ENCODE measurements around the gene CHKB. TPM values are rescaled to one million over a fixed set of nuclear protein-coding genes. Genes with fewer than 3 reads are reported as not detected.
A peak's percentile ranks its signal among the peaks of the same experiment; 100 is the strongest.

CHKB gene
- total RNA-seq, 8 experiments from 2014 or later = 19.0 to 71.7 (median 33.1) TPM

DNA sequence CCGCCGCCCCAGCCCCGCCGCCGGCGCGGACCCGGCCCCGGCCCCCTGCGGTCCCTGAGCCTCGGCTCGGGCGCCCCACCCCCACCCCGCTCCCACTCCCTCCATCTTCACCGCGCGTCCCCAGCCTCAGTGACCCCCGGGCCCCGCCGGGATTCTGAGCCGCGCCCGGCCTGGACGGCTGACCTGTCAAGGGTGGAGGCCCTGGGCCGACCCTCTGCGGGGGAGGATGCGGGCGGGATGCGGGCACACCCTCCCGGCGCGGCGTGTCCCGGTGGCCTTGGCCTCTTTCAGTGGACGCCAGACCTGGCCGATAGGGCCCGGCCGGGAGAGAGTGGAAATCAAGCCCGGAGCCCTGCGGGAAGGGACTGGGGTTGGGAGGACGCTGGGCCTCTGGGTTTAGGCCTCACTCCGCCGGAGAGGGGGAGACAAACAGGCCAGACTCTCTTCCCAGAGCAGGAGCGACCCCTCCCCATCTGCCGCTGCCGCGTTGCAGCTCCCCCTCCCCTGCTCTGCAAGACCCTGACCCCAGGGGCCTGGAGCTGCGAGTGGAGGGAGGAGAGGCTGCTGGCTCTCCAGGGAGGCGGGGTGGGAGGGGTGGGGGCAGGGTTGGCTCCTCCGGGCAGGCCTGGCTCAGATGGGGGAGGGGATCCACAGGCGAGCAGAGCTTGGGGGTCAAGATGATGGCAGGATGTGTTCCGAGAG is 18.5 kb upstream of the CHKB start:
- Histone ChIP-seq H3K27ac (peak overlapping the region; percentile 89 to 90), H3K4me3 (peak overlapping the region; percentile 59 to 79 (median 63)), H3K4me1 (replicated peaks in 1 of 2) (peaks cover 10 to 13% of the 10 kb centered on the region in 2 donors)
- in situ Hi-C loops (cut with MboI; ENCODE audit: low pct_unique_long_range_greater_than_20kb in 2 of 9, low sequenced_read_pairs in 9 of 9, unreplicated experiment in 9 of 9) = no loop called here
- peak in 7 of 8 experiments; percentile 2 to 60 (median 55) for ATAC-seq (replicated peaks in 6 of 8)
- WGBS, 10 experiments = 0% methylated on average over 1 of the region's 52 CpGs; no CpG with 5 or more reads in 9 of the 10 experiments

DNA sequence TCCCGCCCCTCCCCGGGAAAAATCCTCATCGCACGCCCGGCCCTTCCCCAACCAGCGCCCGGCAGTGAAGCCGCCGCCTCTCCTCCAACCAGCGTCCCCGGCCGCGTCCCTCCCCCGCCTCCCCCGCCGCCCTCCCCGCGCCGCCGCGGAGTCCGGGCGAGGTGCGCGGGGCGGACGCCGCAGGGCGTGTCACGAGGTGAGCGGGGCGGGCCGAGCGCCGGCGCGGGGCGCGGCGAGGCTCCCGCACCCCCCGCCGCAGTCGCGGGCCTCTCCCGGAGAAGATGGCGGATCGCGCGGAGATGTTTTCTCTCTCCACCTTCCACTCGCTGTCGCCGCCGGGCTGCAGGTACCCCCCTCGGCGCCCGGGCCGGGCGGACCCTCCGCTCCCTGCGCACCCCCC is 17.9 kb upstream of the CHKB start, which contains the start of gene MAPK8IP2:
TSS of gene MAPK8IP2 (plus strand) at position 256 of the 400 bp plus-strand sequence. CDS start at position 282, 26 bp downstream.
- in situ Hi-C loops (cut with MboI; ENCODE audit: low pct_unique_long_range_greater_than_20kb in 2 of 9, low sequenced_read_pairs in 9 of 9, unreplicated experiment in 9 of 9) = no loop called here
- peaks cover 10 to 13% of the 10 kb centered on the region in 2 donors for H3K4me1 ChIP-seq (replicated peaks in 1 of 2)
- peak; percentile 75 to 83 (median 80) for ATAC-seq (replicated peaks in 6 of 8)
- H3K27ac ChIP-seq = peak within 1 kb of the TSS; percentile 89 to 90
- peak within 1 kb of the TSS; percentile 59 to 79 (median 63) for H3K4me3 ChIP-seq
- WGBS, 10 experiments = no CpG with 5 or more reads among the region's 61 CpGs

DNA sequence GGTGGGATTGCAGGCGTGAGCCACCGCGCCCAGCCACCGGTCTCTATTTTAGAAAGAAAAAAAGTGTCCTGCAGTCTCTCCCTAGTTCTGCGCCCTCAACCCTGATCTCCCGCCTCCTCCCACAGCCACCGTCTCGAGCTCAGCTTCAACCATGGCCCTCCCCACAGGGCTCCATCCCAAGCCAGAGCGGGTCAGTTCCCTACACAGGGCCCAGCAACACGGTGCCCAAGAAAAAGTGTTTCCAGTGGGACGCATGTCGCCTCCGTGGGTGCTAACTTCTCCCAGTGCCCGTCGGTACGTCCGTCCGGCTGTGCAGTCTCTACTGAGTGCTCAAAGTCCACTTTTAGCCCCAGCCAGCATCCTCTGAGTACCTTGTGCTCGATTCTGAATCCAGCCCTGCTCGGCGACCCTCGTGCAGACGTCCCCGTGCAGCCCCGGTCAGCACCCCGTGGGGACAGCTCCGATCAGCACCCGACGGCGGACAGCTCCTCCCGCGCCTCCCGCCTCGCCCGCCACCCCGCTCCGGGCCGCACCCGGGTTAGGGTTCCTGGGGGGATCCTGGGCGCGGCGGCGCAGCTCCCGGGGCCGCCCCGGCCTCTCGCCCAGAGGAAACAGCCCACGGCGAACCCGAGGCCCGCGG is 17.3 kb upstream of the CHKB start:
- ATAC-seq (replicated peaks in 6 of 8) = peak; percentile 50 to 96 (median 56)
- Histone ChIP-seq H3K4me1 (replicated peaks in 1 of 2) (peaks cover 10 to 13% of the 10 kb centered on the region in 2 donors), H3K27ac (peak overlapping the region; percentile 89 to 90), H3K4me3 (peak overlapping the region; percentile 59 to 79 (median 63))
- WGBS, 10 experiments = 27 to 50% (median 36%) methylated on average over 4 to 14 of the region's 52 CpGs; no CpG with 5 or more reads in 5 of the 10 experiments
- in situ Hi-C loops (cut with MboI; ENCODE audit: low pct_unique_long_range_greater_than_20kb in 2 of 9, low sequenced_read_pairs in 9 of 9, unreplicated experiment in 9 of 9) = no loop called here

DNA sequence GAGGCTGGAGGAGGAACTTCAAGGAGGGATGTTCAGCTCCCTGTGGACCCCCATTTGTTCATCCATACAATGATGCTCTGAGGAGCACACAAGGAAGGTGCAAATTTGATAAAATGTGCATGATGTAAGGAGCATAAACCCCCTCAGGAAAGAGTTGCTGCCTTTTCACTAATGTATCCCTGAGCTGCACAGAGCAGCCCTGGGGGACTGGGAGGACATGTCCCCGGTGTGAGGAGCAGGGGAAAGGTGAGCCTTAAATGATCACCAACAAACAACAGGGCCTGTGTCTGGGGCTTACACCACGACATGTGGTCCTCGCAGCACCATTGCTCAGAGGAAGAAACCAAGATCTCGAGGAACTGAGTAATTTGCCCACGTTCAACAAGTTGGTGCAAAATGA is 14.4 kb upstream of the CHKB start:
- Histone ChIP-seq H3K4me1 (replicated peaks in 1 of 2) (peaks cover 5 to 11% of the 10 kb centered on the region in 2 donors), H3K27ac (no peak overlapping the region), H3K4me3 (no peak overlapping the region)
- 30 to 84% (median 55%) methylated on average over 1 to 5 of the region's 5 CpGs; no CpG with 5 or more reads in 4 of the 10 experiments for WGBS, 10 experiments
- in situ Hi-C loops (cut with MboI; ENCODE audit: low pct_unique_long_range_greater_than_20kb in 2 of 9, low sequenced_read_pairs in 9 of 9, unreplicated experiment in 9 of 9) = no loop called here
- no peak for ATAC-seq (replicated peaks in 6 of 8)

DNA sequence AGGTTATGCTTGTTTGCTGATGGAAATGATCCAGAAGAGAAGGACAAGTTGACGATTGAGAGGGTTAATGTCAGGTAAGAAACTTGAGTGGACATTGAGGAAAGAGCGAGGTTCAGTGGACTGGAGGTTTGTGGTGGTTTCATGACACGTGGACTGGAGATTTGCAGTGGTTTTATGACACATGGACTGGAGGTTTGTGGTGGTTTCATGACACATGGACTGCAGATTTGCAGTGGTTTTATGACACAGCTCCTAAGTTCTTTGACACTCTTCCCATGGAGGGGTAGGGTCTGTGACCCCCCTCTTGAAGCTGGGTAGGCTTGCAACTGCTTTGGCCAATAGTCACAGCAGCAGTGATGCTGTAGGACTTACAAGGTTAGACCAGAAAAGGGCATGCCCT is 12.5 kb upstream of the CHKB start:
- in situ Hi-C loops (cut with MboI; ENCODE audit: low pct_unique_long_range_greater_than_20kb in 2 of 9, low sequenced_read_pairs in 9 of 9, unreplicated experiment in 9 of 9) = no loop called here
- WGBS, 10 experiments = 0 to 86% (median 70%) methylated on average over 1 to 3 of the region's 3 CpGs
- ATAC-seq (replicated peaks in 6 of 8) = no peak

DNA sequence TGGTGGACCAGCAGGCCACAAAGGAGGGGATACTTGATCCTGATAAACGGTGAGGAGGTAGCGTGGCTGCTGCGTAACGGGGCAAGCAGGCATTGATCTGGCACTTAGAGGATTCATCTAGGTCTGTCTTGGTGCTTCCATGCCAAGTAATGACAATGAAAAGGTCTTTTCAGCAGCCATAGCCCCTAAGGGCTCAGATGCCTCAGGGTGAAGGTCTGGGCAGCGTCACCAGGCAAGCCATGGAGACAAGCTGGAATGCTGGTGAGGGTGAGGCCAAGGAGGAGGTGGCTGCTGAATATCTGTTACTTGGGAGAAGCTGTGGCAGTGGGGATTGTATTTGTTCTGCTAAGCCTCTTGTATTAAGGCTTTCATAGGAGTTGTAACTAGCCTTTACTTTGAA is 4.8 kb upstream of the CHKB start:
- H3K27ac ChIP-seq = no peak overlapping the region
- 77 to 96% (median 88%) methylated on average over 4 to 5 of the region's 5 CpGs; no CpG with 5 or more reads in 5 of the 10 experiments for WGBS, 10 experiments
- no peak overlapping the region for H3K4me3 ChIP-seq
- H3K4me1 ChIP-seq (replicated peaks in 1 of 2) = peaks cover 2 to 4% of the 10 kb centered on the region in 2 donors
- ATAC-seq (replicated peaks in 6 of 8) = no peak
- in situ Hi-C loops (cut with MboI; ENCODE audit: low pct_unique_long_range_greater_than_20kb in 2 of 9, low sequenced_read_pairs in 9 of 9, unreplicated experiment in 9 of 9) = no loop called here

More for the DNA sequence above, 12.5 kb upstream of the CHKB start:
- Histone ChIP-seq H3K4me1 (replicated peaks in 1 of 2) (peaks cover 0 to 5% of the 10 kb centered on the region in 2 donors), H3K4me3 (no peak overlapping the region), H3K27ac (no peak overlapping the region)

DNA sequence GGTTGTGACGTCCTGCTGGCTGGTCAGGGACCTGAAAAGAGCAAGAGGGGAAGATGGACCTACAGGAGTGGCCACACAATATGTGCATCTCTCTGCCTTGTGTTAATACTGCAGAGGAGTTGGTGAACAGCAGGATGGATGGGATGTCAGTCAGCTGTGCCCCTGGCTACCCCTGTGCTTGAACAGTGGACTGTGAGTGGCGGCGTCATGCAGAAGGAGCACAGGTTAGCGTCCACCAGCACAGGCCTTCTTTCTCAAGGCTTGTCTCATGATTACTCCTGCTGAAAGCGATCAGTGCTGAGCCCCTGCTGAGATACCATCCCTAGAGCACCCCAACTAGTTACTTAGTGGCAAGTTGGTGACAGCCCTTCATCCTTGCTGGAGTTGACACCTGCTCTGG is 3.8 kb upstream of the CHKB start:
- in situ Hi-C loops (cut with MboI; ENCODE audit: low pct_unique_long_range_greater_than_20kb in 2 of 9, low sequenced_read_pairs in 9 of 9, unreplicated experiment in 9 of 9) = no loop called here
- 0 to 100% (median 84%) methylated on average over 1 to 5 of the region's 5 CpGs; no CpG with 5 or more reads in 3 of the 10 experiments for WGBS, 10 experiments
- Histone ChIP-seq H3K4me1 (replicated peaks in 1 of 2) (peaks cover 6 to 9% of the 10 kb centered on the region in 2 donors), H3K4me3 (no peak overlapping the region), H3K27ac (no peak overlapping the region)
- no peak for ATAC-seq (replicated peaks in 6 of 8)

DNA sequence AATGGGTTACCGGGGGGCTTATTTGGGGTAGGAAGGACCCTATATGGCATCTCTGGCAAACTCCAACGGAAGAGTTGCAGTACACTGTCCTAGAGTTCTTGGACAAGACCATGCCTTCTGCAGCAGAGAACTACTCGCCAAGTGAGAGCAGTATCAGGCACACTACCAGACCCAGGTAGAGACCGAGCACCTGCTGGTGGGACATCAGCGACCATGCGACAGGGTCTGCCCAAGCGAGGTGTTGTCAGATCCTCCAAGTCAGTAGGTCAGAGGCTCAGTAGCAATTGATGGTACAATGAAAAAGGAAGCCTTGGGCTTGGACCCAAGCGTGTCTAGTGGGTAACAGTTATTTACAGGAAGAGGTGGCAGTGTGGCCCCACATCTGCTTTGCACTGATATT is 3.1 kb upstream of the CHKB start:
- Histone ChIP-seq H3K4me1 (replicated peaks in 1 of 2) (peaks cover 7 to 11% of the 10 kb centered on the region in 2 donors), H3K27ac (no peak overlapping the region), H3K4me3 (no peak overlapping the region)
- in situ Hi-C loops (cut with MboI; ENCODE audit: low pct_unique_long_range_greater_than_20kb in 2 of 9, low sequenced_read_pairs in 9 of 9, unreplicated experiment in 9 of 9) = no loop called here
- no peak for ATAC-seq (replicated peaks in 6 of 8)
- 78 to 100% (median 90%) methylated on average over 2 to 8 of the region's 8 CpGs; no CpG with 5 or more reads in 4 of the 10 experiments for WGBS, 10 experiments

DNA sequence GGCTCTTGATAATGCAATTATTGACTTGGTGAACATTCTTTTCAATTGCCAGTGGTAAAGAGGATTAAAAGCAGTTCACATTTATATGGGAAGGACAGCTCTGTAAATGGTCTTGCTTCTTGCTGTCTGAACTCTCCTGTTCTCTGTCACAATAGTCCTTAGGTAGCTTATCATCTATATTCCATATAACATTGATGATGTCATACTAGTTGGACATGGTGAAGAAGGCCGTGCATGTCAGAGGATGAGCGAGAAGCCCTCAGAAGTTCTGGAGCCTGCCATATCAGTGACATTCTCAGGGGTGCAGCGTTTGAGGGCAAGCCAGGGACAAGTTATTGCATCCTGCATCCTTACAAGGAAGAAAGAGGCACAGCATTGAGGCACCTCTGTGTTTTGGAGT is 2.6 kb upstream of the CHKB start:
- in situ Hi-C loops (cut with MboI; ENCODE audit: low pct_unique_long_range_greater_than_20kb in 2 of 9, low sequenced_read_pairs in 9 of 9, unreplicated experiment in 9 of 9) = no loop called here
- ATAC-seq (replicated peaks in 6 of 8) = no peak
- H3K27ac ChIP-seq = no peak overlapping the region
- no peak overlapping the region for H3K4me3 ChIP-seq
- H3K4me1 ChIP-seq (replicated peaks in 1 of 2) = peaks cover 7 to 11% of the 10 kb centered on the region in 2 donors
- WGBS, 10 experiments = 60 to 100% (median 96%) methylated on average over 1 to 3 of the region's 3 CpGs; no CpG with 5 or more reads in 4 of the 10 experiments

DNA sequence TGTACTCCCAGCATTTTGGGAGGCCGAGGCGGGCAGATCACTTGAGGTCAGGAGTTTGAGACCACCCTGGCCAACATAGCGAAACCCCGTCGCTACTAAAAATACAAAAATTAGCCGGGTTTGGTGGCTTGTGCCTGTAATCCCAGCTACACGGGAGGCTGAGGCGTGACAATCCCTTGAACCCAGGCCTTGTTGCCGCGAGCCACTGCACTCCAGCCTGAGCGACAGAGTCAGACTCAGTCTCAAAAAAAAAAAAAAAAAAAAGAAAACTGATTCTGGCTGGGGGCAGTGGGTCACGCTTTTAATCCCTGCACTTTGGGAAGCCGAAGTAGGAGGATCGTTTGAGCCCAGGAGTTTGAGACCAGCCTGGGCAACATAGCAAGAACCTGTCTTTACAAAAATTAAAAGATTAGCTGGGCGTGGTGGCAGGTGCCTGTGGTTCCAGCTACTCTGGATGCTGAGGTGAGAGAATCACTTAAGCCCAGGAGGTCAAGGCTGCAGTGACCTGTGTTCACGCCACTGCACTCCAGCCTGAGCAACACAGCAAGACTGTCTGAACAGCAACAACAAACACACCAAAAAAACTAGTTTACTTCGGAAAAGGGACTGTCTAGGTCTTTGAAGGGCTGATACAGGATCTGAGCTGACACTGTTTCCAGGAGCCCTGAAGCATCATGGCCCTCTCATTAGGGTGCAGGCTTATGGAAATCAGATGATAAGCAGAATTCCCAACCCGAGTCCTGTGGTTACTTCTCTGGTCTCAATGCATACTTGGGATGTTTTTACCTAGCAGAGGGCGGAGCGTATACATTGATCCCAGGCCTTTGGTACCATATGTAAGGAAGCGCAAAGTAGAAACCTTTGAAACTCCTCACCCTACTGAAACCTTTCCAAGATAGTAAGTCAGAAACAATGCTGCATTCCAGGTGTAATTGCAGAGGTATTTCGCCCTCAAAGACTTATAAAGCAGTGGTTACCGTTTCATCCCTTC is 1.8 kb upstream of the CHKB start:
- Histone ChIP-seq H3K4me3 (no peak overlapping the region), H3K27ac (no peak overlapping the region), H3K4me1 (replicated peaks in 1 of 2) (peaks cover 7 to 11% of the 10 kb centered on the region in 2 donors)
- 84 to 100% (median 92%) methylated on average over 2 to 19 of the region's 23 CpGs for WGBS, 10 experiments
- no peak for ATAC-seq (replicated peaks in 6 of 8)
- in situ Hi-C loops (cut with MboI; ENCODE audit: low pct_unique_long_range_greater_than_20kb in 2 of 9, low sequenced_read_pairs in 9 of 9, unreplicated experiment in 9 of 9) = no loop called here

DNA sequence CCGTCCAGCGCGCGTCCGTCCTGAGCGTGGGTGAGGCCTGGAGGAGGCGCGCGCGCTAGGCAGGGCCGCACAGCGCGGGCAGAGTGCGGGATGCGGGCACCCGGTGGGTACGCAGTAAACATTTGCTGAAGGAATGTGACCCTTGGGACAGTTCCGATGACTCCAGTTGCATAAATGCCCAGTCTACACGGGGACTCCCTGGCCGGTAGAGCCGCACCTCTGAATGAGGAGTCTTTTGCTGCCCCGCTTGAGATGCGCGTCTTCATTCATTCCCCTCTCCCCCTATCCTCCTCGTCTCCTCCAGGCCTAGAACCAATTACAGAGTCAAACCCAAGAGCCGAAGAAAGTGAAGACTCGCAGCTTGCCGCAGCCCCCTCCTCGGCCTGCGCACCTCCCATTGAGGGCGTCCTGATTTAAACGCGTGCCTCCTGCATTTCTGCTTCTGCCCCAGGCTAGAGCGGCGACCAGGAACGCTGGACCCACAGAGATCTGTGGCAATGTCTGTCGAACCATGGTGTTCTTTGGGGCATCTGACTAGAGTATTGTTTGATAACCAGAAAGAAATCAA is 729 bp upstream of the CHKB start:
- peaks cover 7 to 11% of the 10 kb centered on the region in 2 donors for H3K4me1 ChIP-seq (replicated peaks in 1 of 2)
- peak overlapping the region; percentile 50 to 67 (median 60) for H3K4me3 ChIP-seq
- in situ Hi-C loops (cut with MboI; ENCODE audit: low pct_unique_long_range_greater_than_20kb in 2 of 9, low sequenced_read_pairs in 9 of 9, unreplicated experiment in 9 of 9) = no loop called here
- H3K27ac ChIP-seq = peak overlapping the region in 1 of 2 donors; percentile 33
- ATAC-seq (replicated peaks in 6 of 8) = peak in 5 of 8 experiments; percentile 39 to 49 (median 42)
- WGBS, 10 experiments = 0 to 60% (median 4%) methylated on average over 1 to 12 of the region's 37 CpGs; no CpG with 5 or more reads in 3 of the 10 experiments

DNA sequence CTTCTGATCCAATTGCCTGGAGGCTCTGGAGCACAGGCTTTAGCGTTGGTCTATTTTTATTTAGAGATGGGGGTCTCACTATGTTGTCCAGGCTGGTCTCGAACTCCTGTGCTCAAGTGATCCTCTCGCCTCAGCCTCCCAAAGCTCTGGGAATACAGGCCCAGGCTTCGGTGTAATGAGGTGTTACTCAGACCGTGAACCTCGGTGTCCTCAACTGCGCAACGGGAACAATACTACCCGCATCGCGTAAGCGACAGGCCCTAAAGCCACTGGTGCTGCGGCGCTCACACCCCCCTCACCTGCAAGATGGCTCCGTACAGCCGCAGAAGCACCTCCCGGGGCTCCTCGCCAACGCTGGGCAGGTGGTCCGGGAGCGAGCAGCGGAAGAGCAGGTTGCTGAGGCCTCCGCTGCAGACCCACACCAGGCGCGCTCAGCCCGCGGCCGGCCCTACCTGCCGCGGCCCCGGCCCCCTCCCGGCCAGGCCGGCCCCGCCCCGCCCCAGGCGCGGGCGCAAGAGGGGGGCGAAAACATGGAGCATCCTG is 628 bp downstream of the CHKB start:
- ATAC-seq (replicated peaks in 6 of 8) = peak in 6 of 8 experiments; percentile 10 to 35 (median 28)
- in situ Hi-C loops (cut with MboI; ENCODE audit: low pct_unique_long_range_greater_than_20kb in 2 of 9, low sequenced_read_pairs in 9 of 9, unreplicated experiment in 9 of 9) = no loop called here
- peak overlapping the region; percentile 55 to 67 (median 60) for H3K4me3 ChIP-seq
- H3K27ac ChIP-seq = peak overlapping the region; percentile 92 to 94
- H3K4me1 ChIP-seq (replicated peaks in 1 of 2) = peaks cover 7 to 11% of the 10 kb centered on the region in 2 donors
- 0 to 55% (median 10%) methylated on average over 1 to 4 of the region's 39 CpGs; no CpG with 5 or more reads in 6 of the 10 experiments for WGBS, 10 experiments
